GM06990 (cell line): ENCODE results near the gene PVR.

ENCODE experiments used
- DNase-seq: peaks from one replicate; pipeline ENCODE4 v3.0.0-alpha.2; 2011; ENCODE audit not compliant: insufficient read length; ENCODE audit errors: extremely low read depth
- H3K27me3 ChIP-seq: replicated peaks from 2 replicates; pipeline ENCODE4 v1.6.0; 2011; ENCODE audit warnings: low read length; ENCODE audit not compliant: control insufficient read depth, insufficient read depth
- H3K36me3 ChIP-seq: 2 replicates; pipeline ENCODE4 v1.5.1; 2011; ENCODE audit warnings: low read length; ENCODE audit not compliant: control insufficient read depth, insufficient read depth
- H3K4me3 ChIP-seq: replicated peaks from 2 replicates; pipeline ENCODE4 v1.5.1; 2011; ENCODE audit warnings: low read depth, mild to moderate bottlenecking, control low read depth, low read length
- CTCF ChIP-seq: IDR thresholded peaks from 2 replicates; pipeline ENCODE4 v1.5.1; 2011; ENCODE audit warnings: low read length, control low read depth, mild to moderate bottlenecking, inconsistent platforms; ENCODE audit not compliant: insufficient read depth, poor library complexity, severe bottlenecking

Gene PVR

GRCh38 chr19:44614313-44614712, 29.4 kb upstream of the PVR start:
- DNase-seq = no peak
- H3K4me3 ChIP-seq = no peak overlapping the region
- no peak for TF ChIP-seq CTCF

GRCh38 chr19:44615863-44616247, 27.9 kb upstream of the PVR start:
- no peak for DNase-seq
- TF ChIP-seq CTCF = no peak
- H3K36me3 ChIP-seq = no peaks in the 10 kb centered on the region
- H3K27me3 ChIP-seq = no peaks in the 10 kb centered on the region
- no peak overlapping the region for H3K4me3 ChIP-seq

More at GRCh38 chr19:44614313-44614712, 29.4 kb upstream of the PVR start:
- Histone ChIP-seq H3K27me3 (no peaks in the 10 kb centered on the region), H3K36me3 (no peaks in the 10 kb centered on the region)

DNA sequence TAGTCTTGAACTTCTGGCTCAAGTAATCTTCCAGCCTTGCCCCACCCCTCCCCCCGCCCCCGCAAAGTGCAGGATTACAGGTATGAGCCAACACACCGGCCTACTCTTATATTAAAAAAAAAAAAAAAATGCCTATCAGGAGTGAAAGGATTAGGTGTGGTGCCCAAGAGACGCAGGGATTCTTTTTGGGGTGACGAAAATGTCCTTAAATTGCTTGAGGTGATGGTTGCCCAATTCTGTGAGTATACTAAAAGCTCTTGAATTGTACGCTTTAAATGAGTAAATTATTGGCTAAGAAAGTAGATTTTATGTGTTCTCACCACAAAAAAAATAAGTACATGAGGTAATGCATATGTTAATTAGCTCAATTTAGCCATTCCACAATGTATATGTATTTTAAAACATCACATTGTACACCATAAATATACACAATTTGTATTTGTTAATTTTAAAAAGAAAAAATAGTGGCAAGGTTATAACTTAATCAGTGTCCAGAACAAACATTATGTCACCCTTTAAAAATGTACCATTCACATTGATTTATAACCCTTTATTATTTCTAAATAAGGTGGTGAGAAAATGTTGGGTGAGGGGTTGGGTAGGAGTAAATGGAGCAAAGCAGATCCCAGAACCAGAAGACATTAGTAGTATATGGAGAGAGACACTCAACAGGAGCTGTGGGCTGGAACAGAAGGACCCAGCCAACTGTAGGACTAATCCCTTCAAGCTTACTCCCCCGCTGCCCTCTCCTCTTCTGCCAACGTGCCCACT, 26.4 kb upstream of the PVR start:
- H3K36me3 ChIP-seq = no peaks in the 10 kb centered on the region
- TF ChIP-seq CTCF = no peak
- no peaks in the 10 kb centered on the region for H3K27me3 ChIP-seq
- H3K4me3 ChIP-seq = no peak overlapping the region
- DNase-seq = no peak

- DNase-seq = no peak
- TF ChIP-seq CTCF = no peak
- H3K4me3 ChIP-seq = no peak overlapping the region
- no peaks in the 10 kb centered on the region for H3K27me3 ChIP-seq
- H3K36me3 ChIP-seq = no peaks in the 10 kb centered on the region
Measured at GRCh38 chr19:44618640-44619357, 24.9 kb upstream of the PVR start.

- Histone ChIP-seq H3K27me3 (no peaks in the 10 kb centered on the region), H3K4me3 (no peak overlapping the region), H3K36me3 (no peaks in the 10 kb centered on the region)
- TF ChIP-seq CTCF = no peak
- no peak for DNase-seq
Measured at GRCh38 chr19:44620667-44621066, 23.0 kb upstream of the PVR start.
